GM12865 (cell line): ENCODE results near the gene PLXDC2.

ENCODE experiments used
- DNase-seq: peaks from one replicate; pipeline ENCODE4 v3.0.0; 2010; ENCODE audit warnings: low read depth
- H3K4me3 ChIP-seq: 2 replicates; pipeline ENCODE4 v1.5.1; 2011; ENCODE audit warnings: mild to moderate bottlenecking, low read depth, low read length, control low read depth
- TF ChIP-seq, protein P1 (sequence below): IDR thresholded peaks from 2 replicates; pipeline ENCODE4 v1.5.1; 2011; ENCODE audit warnings: low read length, control low read depth, low read depth, inconsistent platforms; ENCODE audit not compliant: insufficient read depth; ENCODE audit errors: missing control alignments

The PLXDC2 gene

GRCh38 chr10:19795684-19796083, 20.5 kb upstream of the PLXDC2 start:
- no peak overlapping the region for H3K4me3 ChIP-seq
- no peak for DNase-seq
- TF ChIP-seq, protein P1, sequence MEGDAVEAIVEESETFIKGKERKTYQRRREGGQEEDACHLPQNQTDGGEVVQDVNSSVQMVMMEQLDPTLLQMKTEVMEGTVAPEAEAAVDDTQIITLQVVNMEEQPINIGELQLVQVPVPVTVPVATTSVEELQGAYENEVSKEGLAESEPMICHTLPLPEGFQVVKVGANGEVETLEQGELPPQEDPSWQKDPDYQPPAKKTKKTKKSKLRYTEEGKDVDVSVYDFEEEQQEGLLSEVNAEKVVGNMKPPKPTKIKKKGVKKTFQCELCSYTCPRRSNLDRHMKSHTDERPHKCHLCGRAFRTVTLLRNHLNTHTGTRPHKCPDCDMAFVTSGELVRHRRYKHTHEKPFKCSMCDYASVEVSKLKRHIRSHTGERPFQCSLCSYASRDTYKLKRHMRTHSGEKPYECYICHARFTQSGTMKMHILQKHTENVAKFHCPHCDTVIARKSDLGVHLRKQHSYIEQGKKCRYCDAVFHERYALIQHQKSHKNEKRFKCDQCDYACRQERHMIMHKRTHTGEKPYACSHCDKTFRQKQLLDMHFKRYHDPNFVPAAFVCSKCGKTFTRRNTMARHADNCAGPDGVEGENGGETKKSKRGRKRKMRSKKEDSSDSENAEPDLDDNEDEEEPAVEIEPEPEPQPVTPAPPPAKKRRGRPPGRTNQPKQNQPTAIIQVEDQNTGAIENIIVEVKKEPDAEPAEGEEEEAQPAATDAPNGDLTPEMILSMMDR, result no peak

- TF ChIP-seq, protein P1, result no peak
- H3K4me3 ChIP-seq, result no peak overlapping the region
- no peak for DNase-seq
Observed at GRCh38 chr10:19800161-19800560, 16.1 kb upstream of the PLXDC2 start.

- no peak overlapping the region for H3K4me3 ChIP-seq
- TF ChIP-seq, protein P1, result no peak
- DNase-seq, result no peak
Observed at GRCh38 chr10:19801369-19801768, 14.9 kb upstream of the PLXDC2 start.

DNA sequence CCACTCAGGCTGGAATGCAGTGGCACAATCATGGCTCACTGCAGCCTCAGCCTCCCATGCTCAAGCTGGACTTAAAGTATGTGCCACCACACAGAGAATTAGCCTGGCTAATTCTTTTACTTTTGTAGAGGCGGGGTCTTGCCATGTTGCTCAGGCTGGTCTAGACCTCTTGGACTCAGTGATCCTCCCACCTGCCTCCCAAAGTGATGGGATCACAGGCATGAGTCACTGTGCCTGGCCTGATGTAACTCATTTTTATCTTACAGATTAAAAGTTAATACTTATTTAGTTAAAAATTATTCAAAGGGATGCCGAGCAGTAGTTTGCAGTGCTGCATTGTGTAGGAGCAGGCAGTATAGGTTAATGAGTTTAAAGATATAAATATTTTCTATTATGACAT, 12.6 kb upstream of the PLXDC2 start:
- TF ChIP-seq, protein P1, result no peak
- H3K4me3 ChIP-seq, result no peak overlapping the region
- DNase-seq, result no peak

DNA sequence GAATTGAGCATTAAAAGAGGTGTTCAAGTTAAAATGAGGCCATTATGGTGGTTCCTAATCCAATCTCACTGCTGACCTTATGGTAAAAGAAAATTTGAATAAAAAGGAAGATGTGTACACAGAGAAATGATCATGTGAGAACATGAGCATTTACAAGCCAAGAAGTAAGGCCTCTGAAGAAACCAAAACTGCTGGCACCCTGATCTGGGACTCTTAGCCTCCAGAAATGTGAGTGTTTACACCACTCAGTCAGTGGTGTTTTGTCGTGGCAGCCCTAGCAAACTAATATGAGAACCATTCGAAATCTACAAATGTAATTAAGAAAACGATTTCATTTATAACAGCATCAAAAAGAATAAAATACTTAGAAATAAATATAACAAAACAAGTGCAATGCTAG, 6.8 kb upstream of the PLXDC2 start:
- DNase-seq, result no peak
- TF ChIP-seq, protein P1, result no peak
- H3K4me3 ChIP-seq, result no peak overlapping the region

GRCh38 chr10:19811540-19811939, 4.7 kb upstream of the PLXDC2 start:
- DNase-seq, result no peak

GRCh38 chr10:19812976-19813375, 3.3 kb upstream of the PLXDC2 start:
- H3K4me3 ChIP-seq, result no peak overlapping the region
- TF ChIP-seq, protein P1, result no peak
- no peak for DNase-seq

More at GRCh38 chr10:19811540-19811939, 4.7 kb upstream of the PLXDC2 start:
- TF ChIP-seq, protein P1, result peak; percentile 12
- no peak overlapping the region for H3K4me3 ChIP-seq
